Stimulated activated CD4-positive, alpha-beta T cell treated with anti-CD3 and anti-CD28 coated beads, TNF-alpha, amount 100 ng/mL, for 24 hours (primary cell): ENCODE data around the gene SORCS2.

Source experiments
- DNase-seq, 3 experiments: peaks; one replicate each; pipeline ENCODE4 v3.0.0-alpha.2; 2020; ENCODE audit warnings: low read depth in 3 of 3

The SORCS2 gene

DNA sequence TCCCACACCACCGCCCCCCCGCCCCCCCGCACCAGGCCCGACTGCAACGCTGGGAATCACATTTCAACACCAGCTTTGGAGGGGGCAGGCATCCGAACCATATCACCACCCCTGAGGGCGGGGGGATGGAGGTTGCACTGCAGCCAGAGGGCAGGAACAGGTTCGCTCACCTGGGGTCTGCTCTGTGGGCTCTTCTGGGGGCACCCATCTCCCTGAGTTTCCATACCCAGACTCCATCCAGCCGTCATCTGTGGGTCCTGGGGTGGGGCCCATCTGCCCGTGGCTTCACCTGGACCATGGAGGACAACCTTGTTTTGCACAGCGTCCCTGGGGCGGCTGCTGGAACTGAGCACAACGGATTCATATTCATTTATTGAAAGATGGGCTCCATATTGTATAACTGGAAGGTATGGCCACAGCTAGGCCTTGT lies 235.5 kb downstream of the SORCS2 start:
- no peak for DNase-seq

DNA sequence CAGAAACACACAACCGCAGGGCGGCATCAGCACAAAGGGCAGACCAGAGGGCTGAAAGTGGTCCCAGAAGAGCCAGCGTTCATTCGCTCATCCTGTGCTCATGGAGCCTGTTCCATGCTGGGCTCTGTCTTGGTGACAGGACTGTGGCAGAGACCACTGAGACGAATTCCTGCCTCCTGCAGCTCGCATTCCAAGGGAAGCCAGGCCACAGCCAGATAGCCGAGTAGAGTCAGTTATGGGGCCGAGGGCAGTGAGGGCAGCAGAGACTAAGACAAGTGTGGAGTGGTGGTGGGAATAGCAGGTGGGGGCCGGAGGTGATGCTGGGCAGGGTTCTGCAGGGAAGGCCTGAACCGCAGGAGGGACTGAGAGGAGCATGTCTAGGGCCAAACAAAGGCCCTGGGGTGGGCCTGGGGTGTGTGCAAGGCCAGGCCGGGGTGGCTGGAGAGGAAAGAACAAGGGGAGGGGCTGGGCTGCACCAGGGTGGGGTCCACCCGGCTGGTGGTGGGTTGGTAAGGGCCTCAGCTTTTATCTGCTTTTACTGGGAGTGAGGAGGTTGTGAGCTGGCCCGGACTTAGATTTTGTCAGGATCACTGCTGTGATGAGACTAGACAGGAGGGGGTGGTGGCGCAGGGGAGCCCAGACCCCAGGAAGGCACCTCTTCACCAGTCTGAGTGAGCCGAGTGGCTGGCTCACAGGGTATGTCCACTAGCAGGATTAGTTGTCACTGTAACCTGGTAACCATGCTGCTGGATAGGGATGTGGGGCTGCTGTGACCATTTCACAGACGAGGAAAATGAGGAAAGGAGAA lies 236.1 kb downstream of the SORCS2 start:
- DNase-seq = no peak

DNA sequence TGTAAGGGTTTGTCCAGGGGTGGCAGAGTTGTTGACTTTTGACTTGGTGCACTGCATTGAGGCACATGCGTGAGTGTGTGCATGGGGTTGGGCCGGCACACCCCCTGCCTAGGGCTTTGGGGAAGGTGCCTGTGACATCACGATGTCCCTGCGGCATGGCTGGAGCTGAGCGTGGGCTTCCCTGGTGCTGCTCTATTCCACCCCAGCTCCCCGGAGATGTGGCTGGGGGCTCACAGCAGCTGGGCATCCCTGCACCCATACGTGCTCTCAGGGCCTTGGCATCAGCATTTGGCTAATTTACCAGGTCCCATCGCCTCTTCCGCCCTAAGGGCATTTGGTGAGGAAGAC lies 236.7 kb downstream of the SORCS2 start:
- no peak for DNase-seq

DNA sequence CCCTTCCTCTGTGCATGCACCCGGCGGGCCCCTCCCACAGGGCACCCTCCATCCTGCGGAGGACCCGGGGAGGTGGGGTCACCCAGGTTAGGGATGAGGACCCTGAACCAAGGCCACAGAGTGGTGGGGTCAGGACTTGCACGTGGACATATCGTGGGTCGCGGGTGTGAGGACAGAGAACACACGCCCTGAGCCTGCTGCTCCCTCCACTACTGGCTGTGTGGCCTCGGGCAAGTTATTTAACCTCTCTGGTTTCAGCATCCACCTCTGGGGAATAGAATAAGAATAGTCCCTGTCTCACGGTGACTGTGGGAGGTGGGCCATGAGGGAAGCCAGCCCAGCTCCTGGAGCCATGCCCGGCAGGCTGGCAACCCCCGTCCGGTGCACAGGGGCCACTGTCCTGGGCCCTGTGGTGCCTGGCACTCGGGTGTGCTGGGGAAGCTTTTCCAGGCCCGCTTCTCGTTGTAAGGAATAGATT lies 237.3 kb downstream of the SORCS2 start:
- DNase-seq = no peak

DNA sequence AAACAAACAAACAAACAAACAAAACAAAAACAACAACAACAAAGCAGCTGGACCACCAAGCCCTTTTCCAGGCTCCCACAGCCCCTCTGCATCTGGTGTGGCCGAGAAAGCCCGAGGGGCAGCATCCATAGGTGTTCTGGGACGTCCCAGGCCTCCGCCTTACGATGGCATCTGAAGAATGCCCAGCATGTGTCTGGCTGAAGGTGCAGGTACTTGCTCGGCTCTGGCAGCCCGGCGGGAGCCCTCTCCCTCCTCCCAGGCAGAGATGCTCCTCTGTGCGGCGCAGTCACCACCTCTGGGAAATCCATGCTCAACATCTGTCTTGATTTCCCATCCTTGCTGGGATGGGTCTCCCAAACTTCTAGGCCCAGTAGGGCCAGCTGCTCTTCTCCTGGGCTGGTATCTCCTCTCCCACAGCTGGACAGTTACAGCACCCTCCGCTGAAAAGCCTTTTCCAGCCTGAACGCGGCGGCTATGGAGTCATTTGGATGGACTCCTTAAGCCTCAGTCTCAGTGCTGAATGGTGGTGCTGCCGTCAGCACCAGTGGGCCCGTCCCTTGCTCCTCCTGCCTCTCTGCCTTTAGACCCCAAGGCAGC lies 238.1 kb downstream of the SORCS2 start:
- no peak for DNase-seq

DNA sequence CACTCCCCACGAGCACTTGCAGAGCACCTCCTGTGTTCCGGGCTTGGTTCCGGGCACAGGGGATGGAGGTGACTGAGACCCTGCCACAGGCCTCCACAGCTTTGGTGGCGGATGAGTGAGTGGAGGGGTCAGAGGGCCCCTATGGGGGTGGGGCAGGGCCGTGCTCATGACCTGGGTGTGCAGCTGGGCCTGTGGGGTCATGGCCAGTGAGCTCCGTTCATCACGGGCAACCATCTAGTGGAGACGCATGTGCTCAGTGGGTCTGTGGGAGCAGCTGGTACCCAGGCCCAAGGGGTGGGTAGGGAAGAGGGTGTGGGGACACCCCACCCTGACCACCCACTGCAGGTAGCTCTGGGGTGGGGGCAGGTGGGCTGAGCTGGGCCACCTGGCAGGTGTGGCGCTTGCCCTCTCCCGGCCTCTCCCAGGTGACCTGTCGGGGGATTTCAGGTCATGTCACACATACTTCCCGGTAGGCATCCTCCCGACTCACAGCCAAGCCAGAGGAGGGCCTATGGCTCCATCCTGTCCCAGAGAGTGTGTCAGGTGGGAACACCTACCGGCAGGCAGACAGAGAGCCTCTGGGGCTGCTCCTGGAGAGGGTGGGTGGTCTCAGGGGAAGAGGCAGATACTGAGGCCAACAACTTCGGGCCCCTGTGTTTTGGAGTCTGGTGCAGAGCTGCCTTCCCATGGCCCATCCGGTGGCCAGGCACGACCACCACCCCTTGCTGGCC lies 238.8 kb downstream of the SORCS2 start:
- no peak for DNase-seq

DNA sequence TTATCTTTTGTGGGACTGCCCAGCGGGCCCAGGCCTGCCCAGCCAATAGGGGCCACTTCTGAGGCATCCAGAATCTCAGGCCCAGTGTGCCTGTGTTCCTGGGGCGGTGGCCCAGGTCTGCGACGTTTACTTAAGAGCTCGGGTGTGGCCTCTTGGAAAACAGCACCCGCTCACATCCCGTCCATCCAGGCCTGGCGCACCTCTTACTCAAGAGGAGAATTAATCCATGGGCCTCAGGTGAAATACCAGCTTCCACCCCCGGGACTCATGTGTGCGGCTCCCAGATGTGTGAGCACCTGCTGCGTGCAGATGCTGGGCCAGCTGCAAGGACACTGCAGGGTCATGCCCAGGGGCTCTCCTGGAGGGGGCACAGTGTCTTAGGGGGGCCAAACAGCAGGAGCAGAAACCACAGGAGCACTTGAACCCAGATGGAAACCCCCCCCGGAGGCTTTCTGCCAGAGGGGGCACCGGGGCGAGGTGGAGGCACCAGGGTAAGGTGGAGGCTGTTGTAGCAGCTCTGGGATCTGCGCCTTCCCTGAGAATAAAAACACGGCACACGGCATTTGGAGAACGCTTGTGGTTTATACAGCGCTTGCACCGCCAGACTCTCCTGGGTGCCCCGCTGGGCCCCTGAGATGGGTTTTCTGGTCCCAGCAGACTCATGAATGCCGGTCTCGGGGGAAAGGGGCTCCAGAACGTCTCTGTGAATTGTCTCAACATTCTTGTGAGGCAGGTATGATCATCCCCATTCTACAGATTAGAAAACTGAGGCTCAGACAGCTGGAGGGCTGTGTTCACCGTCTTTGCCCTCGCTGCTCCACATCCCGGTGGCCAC lies 239.6 kb downstream of the SORCS2 start:
- DNase-seq = no peak

DNA sequence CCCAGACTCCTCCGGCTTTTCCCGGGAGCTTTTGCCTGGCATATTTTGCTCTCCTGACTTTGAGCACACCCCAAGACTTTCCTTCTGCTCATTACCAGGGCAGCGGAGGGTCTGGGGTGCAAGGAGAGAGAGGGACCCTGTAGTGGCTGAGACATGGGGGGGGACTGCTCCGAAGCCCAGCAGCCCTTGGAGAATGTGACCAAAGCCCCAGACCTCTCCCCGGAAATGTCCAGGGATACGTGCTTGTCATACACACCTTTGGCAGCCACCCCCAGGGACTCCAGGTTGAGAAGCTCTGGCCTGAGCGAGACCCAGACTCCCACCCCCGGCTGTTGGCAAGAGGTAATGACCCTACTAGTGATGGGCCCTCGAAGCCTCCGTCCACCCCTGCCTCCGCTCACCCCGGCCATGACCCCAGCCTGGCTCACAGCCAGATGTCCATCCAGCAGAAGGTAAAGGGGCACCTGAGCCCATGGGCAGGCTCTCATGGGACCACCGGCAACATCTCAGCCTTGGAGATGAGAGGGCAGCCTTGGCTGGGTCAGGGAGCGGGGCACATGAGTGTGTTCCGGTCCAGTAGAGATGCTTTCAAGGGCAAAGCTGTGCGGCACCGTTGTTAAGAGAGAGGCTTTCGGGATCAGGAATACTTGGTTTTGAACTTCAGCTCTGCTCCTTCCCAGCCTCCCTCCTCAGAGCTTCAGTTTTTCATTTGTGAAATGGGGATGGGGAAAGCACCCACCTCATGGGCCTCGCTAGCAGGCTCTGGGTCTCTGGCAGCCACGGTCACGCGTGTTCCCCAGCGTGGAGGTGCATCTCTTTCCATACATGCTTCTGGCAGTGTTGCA lies 240.4 kb downstream of the SORCS2 start:
- DNase-seq = no peak

DNA sequence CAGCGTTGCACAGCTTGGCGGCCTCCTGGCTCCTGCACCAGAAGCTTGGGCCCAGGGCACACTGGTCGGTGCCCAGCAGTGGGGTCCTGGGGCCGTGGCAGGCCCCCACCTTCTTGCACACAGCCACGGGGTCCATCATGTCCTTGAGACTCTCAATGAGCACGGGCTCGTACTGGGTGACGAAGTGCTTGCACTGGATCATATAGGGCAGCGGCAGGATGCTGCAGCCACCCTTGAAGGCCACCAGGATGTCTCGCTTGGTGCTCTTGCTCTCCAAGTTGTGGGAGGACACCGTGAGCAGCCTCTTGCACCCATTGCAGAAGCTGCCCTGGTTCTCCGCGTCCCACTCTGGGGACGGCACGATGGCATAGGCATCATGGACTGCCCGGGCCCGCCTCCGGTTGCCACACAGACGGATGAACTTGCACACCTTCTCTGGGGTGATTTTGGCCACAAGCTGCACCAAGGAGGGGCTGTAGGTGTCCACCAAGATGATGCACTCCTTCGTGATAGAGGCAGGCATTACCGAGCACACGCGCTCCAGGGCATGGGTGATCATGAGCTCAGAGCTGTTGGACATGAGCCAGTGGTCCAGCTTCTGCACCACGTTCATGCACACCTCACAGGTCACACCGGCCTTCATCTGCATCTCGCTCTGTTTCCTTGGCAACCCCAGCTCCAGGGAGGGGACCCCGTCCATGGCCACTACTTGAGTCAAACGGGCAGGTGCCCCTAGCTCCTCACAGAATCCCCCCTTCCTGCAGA lies 241.2 kb downstream of the SORCS2 start:
- DNase-seq = no peak

DNA sequence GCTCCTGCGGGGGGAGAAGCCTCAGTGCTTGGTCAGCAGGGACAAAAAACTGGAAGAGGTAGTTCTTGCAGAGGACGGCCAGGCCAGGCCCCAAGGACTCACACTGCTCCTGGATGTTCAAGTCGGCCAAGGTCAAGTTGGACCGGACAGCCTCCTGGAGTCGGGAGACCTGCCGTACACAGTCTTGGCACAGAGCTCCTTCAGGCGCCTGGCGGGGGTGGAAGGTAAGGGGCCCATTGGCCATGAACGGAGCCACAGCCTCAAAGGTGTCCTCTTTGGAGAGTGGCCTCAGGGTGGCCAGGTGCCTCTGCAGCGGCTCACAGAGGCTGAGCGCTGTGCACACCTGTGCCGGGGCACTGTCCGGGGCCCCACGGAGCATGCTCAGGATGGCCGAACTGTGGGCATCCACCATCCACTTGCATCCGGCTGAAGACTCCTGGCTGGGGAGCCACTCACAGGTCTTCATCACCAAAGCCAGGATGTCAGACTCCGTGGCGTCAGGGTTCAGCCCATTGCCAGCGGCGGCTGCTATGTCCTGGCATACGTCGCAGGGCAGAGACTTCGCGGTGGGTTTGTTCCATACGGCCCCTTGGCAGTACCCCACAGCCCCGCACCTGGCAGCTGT lies 241.9 kb downstream of the SORCS2 start:
- DNase-seq = no peak

DNA sequence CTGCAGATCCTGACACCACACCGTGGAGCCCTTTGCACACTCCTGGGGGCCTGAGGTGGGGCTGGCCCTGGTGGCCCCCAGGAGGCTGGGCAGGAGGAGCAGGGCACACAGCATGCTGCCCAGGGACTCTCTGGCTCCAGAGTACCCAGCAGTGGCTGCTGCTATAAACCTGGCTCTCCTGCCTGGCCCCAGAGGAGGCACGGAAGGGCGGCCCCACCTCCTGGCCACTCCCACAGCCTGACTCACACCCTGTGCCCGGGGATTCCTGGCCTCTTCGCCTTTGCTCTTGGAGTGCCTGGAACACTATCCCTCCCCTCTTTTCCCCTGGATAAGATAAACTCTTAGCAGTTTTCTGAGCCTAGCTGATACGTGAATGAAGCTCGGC lies 242.4 kb downstream of the SORCS2 start, which contains the start of gene PSAPL1:
TSS of gene PSAPL1 (minus strand) at position 165 of the 385 bp plus-strand sequence. CDS start at position 114, 51 bp downstream.
- no peak for DNase-seq

DNA sequence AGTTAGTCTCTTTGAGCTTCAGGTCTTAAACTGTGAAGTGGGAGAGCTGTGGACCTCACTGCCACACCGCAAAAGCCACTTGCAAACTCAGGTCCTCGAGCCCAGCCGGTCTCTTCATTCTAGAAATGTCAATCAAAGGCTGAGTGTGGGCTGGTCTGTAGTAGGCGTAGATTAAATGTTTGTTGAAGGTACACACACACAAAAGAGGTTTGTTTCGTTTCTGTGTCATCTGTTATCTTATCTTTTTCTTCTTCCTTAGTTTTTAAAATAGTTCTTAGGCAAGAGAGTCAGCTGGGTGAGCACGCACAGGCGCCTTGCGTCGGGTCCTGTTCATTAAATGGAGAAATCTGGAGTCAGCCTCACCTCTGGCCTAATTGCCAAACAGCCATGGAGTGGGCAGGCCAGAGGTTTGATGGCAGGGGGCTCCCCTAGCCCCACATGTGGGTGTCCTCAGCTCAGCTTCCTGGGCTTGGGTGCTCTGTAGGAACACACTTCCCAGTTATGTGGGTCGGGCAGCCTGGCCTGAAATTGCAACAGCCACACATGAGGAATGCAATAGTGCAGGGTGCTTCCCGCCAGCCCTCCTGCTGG lies 243.2 kb downstream of the SORCS2 start:
- DNase-seq = no peak

DNA sequence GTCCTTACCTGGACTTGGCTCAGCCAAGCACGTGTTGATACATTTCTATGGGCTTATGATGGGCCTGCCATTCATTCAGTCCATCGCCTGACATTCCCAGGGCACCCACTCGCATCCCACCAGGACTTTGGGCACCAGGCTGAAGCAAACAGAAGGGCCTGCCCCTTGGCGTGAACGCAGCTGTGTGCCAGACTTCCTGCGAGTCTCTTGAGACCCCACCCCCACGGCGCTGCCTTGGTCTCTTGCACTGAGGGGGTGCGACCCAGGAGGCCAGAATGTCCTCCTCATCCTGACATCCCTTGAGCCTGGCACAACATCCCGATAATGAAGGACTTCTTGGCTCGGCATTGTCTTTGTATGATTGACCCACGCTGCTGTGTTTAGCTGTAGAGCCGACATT lies 243.9 kb downstream of the SORCS2 start:
- no peak for DNase-seq

DNA sequence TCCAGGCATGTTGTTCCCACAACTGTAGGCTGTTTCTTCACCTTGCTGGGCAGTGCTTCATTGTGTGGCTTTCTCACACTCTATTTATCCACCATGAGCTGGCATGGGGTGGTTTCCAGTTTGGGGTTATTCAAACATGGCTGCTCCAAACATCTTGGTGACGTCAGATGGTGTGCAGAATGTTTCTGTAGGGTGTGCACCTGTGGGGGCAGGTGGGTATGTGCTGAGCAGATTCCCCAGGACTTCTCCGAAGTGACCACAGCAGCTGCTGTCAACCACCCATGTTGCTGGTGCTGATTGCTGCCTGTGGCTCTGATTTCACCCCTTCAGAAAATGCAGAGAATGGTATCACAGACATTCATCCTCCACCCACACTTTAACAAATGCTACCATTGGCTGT lies 247.4 kb downstream of the SORCS2 start:
- DNase-seq = no peak

DNA sequence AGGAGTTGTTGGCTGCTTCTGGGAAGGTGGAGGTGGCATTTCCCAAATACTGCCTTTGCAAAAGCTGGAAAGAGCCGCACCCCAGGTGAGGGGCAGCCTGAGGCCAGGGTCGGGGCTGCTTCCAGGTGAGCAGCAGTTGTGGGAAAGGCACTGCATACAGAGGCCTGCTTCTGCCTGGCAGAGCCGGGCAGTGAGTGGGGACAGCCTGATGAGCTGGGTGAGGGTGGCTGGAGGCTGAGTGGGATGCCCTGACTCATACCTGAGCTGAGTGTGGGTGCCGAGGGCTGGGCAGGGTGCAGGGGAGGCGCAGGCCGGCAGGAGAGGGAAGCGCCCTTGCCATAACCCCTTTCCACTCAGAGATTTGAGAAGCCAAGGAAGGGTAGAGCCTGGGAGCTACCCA lies 248.9 kb downstream of the SORCS2 start:
- DNase-seq = no peak

DNA sequence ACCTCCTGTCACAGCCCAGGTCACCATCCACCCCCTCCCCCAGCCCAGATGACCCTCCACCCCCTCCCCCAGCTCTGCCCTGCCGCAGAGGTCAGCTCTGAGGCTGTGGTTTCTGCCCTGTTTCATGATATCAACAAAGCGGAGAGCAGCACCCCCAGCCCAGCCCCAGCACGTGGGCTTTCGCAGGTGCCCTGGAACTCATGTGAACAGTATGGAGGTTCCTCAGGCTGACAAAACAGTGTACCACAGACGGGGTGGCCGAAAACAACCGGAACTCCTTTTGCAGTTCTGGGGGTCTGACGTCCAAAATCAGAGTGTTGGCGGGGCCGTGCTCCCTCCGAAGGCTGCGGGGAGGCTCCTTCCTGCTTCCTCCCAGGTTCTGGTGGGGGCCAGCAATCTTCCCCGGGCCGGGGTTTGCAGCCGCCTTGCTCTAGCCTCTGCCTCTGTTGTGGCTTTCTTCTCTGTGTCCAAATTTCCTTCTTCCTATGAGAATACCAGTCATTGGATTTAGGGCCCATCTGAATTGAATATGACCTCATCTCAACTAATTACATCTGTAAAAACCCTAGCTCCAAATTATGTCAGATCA lies 250.3 kb downstream of the SORCS2 start:
- no peak for DNase-seq

DNA sequence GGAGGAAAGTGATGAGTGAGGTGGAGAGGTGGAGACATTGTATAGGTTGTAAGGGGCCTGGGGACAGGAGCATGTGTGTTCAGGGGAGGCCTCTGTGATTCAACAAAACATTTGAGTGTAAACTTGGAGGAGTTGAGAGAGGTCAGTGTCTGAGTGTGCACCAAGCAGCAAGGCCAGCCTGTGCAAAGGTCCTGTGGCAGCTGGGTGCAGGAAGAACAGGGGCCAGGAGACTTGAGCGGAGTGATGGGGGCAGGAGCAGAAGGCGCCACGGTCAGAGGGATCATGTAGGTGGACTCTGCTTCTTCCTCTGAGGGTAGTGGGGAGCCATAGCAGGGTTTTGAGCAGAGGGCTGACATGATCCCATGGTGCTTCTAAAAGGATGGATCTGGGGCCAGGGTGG lies 252.0 kb downstream of the SORCS2 start:
- no peak for DNase-seq

DNA sequence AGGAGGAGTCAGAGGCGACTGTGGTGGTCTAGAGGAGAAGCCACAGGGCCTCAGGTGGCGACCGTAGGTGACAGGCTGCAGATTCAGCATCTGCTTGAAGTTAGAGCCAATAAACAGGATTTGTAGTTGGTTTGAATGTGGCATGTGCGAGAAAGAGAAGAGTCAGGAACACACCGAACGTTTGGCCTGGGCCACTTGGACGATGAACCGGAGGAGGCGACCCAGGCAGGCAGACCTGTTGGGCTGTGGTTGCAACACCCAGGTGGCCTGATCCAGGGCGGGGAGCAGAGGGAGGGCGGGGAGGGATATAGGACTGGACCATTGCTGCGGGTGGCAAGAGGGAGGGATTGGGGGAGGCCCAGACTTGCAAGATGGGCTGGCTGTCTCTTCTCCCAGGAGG lies 252.4 kb downstream of the SORCS2 start:
- DNase-seq = no peak

DNA sequence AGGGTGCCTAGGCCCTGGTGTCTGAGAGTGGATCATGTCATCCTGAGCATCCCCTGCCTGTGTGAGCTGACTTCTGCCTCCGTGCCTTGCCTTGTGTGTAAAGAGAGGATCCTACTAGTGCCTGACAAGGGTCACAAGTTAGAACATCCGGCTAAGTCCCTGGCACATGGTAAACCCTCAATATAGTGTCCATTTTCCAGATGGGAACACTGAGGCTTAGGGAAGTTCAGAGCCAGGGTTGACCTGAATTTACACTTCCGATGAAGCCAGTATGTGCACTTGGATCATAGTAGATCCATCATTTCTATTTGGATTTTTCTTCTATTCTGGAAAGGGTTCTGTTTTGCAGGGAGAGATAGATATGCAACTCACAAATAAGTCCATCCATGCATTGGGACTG lies 254.9 kb downstream of the SORCS2 start:
- DNase-seq = no peak
